Fibroblast of upper back skin (primary cell): ENCODE data around the gene NRXN3.
"Not testable (repeated sequence)": the region's sequence is repeated elsewhere in the genome, so short reads cannot be mapped to it uniquely, and the experiment has no call there.

ENCODE experiments used
- DNase-seq: peaks from one replicate; pipeline ENCODE4 v3.0.0-alpha.2; 2013

Gene NRXN3

GRCh38 chr14:78970677-78971076, 800.5 kb downstream of the NRXN3 start:
- DNase-seq: no peak

- no peak for DNase-seq
These were observed 802.3 kb downstream of the NRXN3 start for GRCh38 chr14:78972440-78972839.

- peak; percentile 49 for DNase-seq
These were observed 804.5 kb downstream of the NRXN3 start for GRCh38 chr14:78974691-78975090.

- no peak for DNase-seq
These were observed 805.6 kb downstream of the NRXN3 start for GRCh38 chr14:78975734-78976133.

GRCh38 chr14:78978896-78979295, 808.7 kb downstream of the NRXN3 start:
- no peak for DNase-seq

GRCh38 chr14:78982551-78982950, 812.4 kb downstream of the NRXN3 start:
- no peak for DNase-seq

- peak; percentile 86 for DNase-seq
These were observed 813.0 kb downstream of the NRXN3 start for GRCh38 chr14:78983126-78983525.

GRCh38 chr14:78985668-78986381, 815.7 kb downstream of the NRXN3 start:
- peak; percentile 91 for DNase-seq

GRCh38 chr14:78986989-78987388, 816.8 kb downstream of the NRXN3 start:
- DNase-seq: peak; percentile 61

GRCh38 chr14:78989221-78989620, 819.0 kb downstream of the NRXN3 start:
- no peak for DNase-seq

GRCh38 chr14:78992867-78993266, 822.7 kb downstream of the NRXN3 start:
- no peak for DNase-seq

- peak; percentile 76 for DNase-seq
These were observed 827.6 kb downstream of the NRXN3 start for GRCh38 chr14:78997811-78998210.

GRCh38 chr14:79009286-79009685, 839.1 kb downstream of the NRXN3 start:
- DNase-seq: peak; percentile 49

GRCh38 chr14:79011091-79011919, 841.1 kb downstream of the NRXN3 start:
- DNase-seq: peak; percentile 65

- DNase-seq: peak; percentile 49
These were observed 841.7 kb downstream of the NRXN3 start for GRCh38 chr14:79011920-79012204.

- peak; percentile 98 for DNase-seq
These were observed 846.8 kb downstream of the NRXN3 start for GRCh38 chr14:79016828-79017505.

GRCh38 chr14:79017561-79017960, 847.4 kb downstream of the NRXN3 start:
- no peak for DNase-seq

- peak; percentile 74 for DNase-seq
These were observed 848.7 kb downstream of the NRXN3 start for GRCh38 chr14:79018836-79019235.

GRCh38 chr14:79019898-79020297, 849.7 kb downstream of the NRXN3 start:
- DNase-seq: not testable (repeated sequence)

GRCh38 chr14:79021766-79022165, 851.6 kb downstream of the NRXN3 start:
- no peak for DNase-seq

- no peak for DNase-seq
These were observed 857.0 kb downstream of the NRXN3 start for GRCh38 chr14:79027138-79027537.

- DNase-seq: no peak
These were observed 858.1 kb downstream of the NRXN3 start for GRCh38 chr14:79028281-79028680.

GRCh38 chr14:79036441-79036840, 866.3 kb downstream of the NRXN3 start:
- no peak for DNase-seq

GRCh38 chr14:79037106-79037505, 866.9 kb downstream of the NRXN3 start:
- no peak for DNase-seq
